OCI-LY1 (cell line): ENCODE results near the gene DOCK2.

Experiments
- H2AFZ ChIP-seq: fragments of 200-600 bp; sonication (generic), shearing (Covaris generic); 2 replicates; pipeline ENCODE4 v1.6.0; 2014; ENCODE audit warnings: antibody characterized with exemption, mild to moderate bottlenecking, low read length
- H3F3A ChIP-seq: fragments of 200-600 bp; sonication (generic), shearing (Covaris generic); 2 replicates; pipeline ENCODE4 v1.6.0; 2014; ENCODE audit warnings: mild to moderate bottlenecking, antibody characterized with exemption, low read length, moderate library complexity; ENCODE audit not compliant: insufficient read depth
- H3K27ac ChIP-seq: fragments of 200-600 bp; sonication (generic); 2 replicates; pipeline ENCODE4 v1.5.1; 2014; ENCODE audit warnings: low read length, mixed run types, mild to moderate bottlenecking, low read depth; ENCODE audit not compliant: poor library complexity, severe bottlenecking
- H3K27me3 ChIP-seq: fragments of 200-600 bp; sonication (generic); 2 replicates; pipeline ENCODE4 v1.6.0; 2014; ENCODE audit warnings: antibody characterized with exemption, mild to moderate bottlenecking, low read length, moderate library complexity; ENCODE audit not compliant: insufficient read depth
- H3K36me3 ChIP-seq: fragments of 200-600 bp; sonication (generic); 2 replicates; pipeline ENCODE4 v1.6.1; 2014; ENCODE audit warnings: mild to moderate bottlenecking, antibody characterized with exemption, low read length, moderate library complexity, mixed read lengths; ENCODE audit not compliant: insufficient read depth
- H3K4me1 ChIP-seq: fragments of 200-600 bp; sonication (generic); 2 replicates; pipeline ENCODE4 v1.5.1; 2014; ENCODE audit warnings: mild to moderate bottlenecking, low read length, moderate library complexity; ENCODE audit not compliant: insufficient read depth, severe bottlenecking
- H3K4me2 ChIP-seq: fragments of 200-600 bp; sonication (generic), shearing (Covaris generic); 2 replicates; pipeline ENCODE4 v1.6.1; 2014; ENCODE audit warnings: low read length
- H3K4me3 ChIP-seq: fragments of 200-600 bp; sonication (generic); 2 replicates; pipeline ENCODE4 v1.5.1; 2014; ENCODE audit warnings: low read length, low read depth, mild to moderate bottlenecking, mixed read lengths; ENCODE audit not compliant: poor library complexity, severe bottlenecking
- H3K79me2 ChIP-seq: fragments of 200-600 bp; shearing (Covaris generic); 2 replicates; pipeline ENCODE4 v1.6.1; 2016; ENCODE audit warnings: mixed run types, low read length, mixed read lengths; ENCODE audit not compliant: insufficient read depth
- H3K9ac ChIP-seq: fragments of 200-600 bp; sonication (generic), shearing (Covaris generic); 2 replicates; pipeline ENCODE4 v1.6.1; 2014; ENCODE audit warnings: mild to moderate bottlenecking, low read length, mixed read lengths
- H3K9me2 ChIP-seq: fragments of 200-600 bp; sonication (generic), shearing (Covaris generic); 2 replicates; pipeline ENCODE4 v1.6.1; 2014; ENCODE audit warnings: low read depth, mild to moderate bottlenecking, low read length, mixed read lengths
- H3K9me3 ChIP-seq: fragments of 200-600 bp; shearing (Covaris generic); 2 replicates; pipeline ENCODE4 v1.6.1; 2014; ENCODE audit warnings: low read length, mixed read lengths
- H4K20me1 ChIP-seq: fragments of 200-600 bp; sonication (generic), shearing (Covaris generic); 2 replicates; pipeline ENCODE4 v1.6.0; 2016; ENCODE audit warnings: mild to moderate bottlenecking, low read length; ENCODE audit not compliant: insufficient read depth
- CTCF ChIP-seq: fragments of 200-600 bp; sonication (generic), shearing (Covaris generic); IDR thresholded peaks from 2 replicates; pipeline ENCODE4 v1.5.1; 2017; ENCODE audit warnings: mild to moderate bottlenecking, antibody characterized with exemption, low read length, moderate library complexity, mixed read lengths
- EZH2 ChIP-seq: fragments of 200-600 bp; sonication (generic), shearing (Covaris generic); IDR thresholded peaks from 2 replicates; pipeline ENCODE4 v1.8.0; 2017; ENCODE audit warnings: borderline replicate concordance, mixed run types, mild to moderate bottlenecking, antibody characterized with exemption, low read length, moderate library complexity, mixed read lengths

The DOCK2 gene

DNA sequence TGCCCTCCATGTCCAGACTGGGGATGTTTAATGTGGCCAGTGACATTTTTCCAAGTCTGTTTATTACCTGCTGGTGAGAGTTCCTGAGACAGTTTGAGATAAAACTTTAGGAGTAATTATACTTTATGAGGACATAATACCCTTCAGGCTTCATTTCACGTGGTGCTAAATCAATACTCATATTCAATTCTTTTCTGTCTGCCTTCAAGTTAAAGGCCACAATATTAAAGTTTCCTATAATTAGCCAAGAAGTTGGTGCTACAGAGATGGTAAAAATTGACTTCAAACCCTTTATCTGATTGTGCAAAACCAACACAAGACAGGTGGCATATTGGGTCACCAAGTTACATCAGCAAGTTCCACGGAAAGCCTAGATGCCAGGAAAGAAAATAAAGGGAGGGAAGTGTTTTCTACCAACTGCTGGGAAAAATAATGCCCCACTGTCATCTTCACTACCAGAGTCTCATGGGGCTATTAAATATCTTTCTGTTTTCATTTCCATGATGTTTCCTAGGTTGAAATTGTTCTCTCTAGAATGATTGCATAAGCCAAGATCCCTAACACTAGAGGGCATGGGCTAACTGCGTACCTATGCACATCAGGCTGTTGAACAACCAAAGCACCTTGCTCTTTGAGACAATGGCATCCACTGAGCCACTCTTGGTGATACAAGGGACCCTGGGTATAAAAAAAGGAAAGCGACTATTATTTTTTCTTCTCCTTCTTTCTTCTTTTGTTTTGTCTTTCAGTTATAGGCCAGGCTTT, 274.6 kb downstream of the DOCK2 start:
- H3K4me3 ChIP-seq: no peak overlapping the region
- no peaks in the 10 kb centered on the region for H4K20me1 ChIP-seq
- no peaks in the 10 kb centered on the region for H3K4me1 ChIP-seq
- H2AFZ ChIP-seq: no peak overlapping the region
- no peaks in the 10 kb centered on the region for H3K9me2 ChIP-seq
- H3K79me2 ChIP-seq: no peaks in the 10 kb centered on the region
- H3K27ac ChIP-seq: no peak overlapping the region
- 0 out of 2 replicates have a peak, but pooled peaks cover 3% of the 10 kb centered on the region for H3K36me3 ChIP-seq
- H3K27me3 ChIP-seq: no peaks in the 10 kb centered on the region
- H3F3A ChIP-seq: no peaks in the 10 kb centered on the region
- H3K9me3 ChIP-seq: no peaks in the 10 kb centered on the region
- no peak overlapping the region for H3K9ac ChIP-seq
- TF ChIP-seq EZH2: no peak
- H3K4me2 ChIP-seq: no peak overlapping the region

DNA sequence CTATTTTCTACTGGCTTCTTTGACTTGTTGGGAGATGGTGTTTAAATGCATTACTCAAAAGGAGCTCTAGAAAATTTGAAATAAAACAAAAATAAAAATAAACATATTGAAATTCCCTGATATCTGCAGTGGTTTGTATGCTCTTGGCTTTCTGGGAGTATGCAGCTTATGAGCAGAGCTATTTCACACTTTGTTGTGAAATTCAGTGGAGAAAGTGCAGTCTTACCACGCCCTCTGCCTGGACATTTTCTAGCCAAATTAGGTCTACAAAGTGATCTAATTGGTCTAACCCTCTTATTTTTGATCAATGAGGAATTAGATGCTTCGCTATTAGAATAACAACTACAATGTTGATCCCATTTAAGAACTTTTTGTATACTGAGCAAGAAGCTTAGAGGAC, 276.4 kb downstream of the DOCK2 start:
- no peak overlapping the region for H3K4me2 ChIP-seq
- H3K9me2 ChIP-seq: no peaks in the 10 kb centered on the region
- H3K4me3 ChIP-seq: no peak overlapping the region
- no peaks in the 10 kb centered on the region for H4K20me1 ChIP-seq
- H3K79me2 ChIP-seq: no peaks in the 10 kb centered on the region
- no peak overlapping the region for H3K27ac ChIP-seq
- H3K9me3 ChIP-seq: no peaks in the 10 kb centered on the region
- no peak overlapping the region for H2AFZ ChIP-seq
- TF ChIP-seq EZH2 (no peak), CTCF (no peak)
- H3K27me3 ChIP-seq: no peaks in the 10 kb centered on the region
- no peak overlapping the region for H3K9ac ChIP-seq
- H3K36me3 ChIP-seq: 0 out of 2 replicates have a peak, but pooled peaks cover 3% of the 10 kb centered on the region
- H3K4me1 ChIP-seq: no peaks in the 10 kb centered on the region
- no peaks in the 10 kb centered on the region for H3F3A ChIP-seq

GRCh38 chr5:169914766-169915165, 277.7 kb downstream of the DOCK2 start:
- no peak overlapping the region for H3K27ac ChIP-seq

More at GRCh38 chr5:169914766-169915165, 277.7 kb downstream of the DOCK2 start:
- Histone ChIP-seq H3K4me3 (no peak overlapping the region), H3K4me1 (no peaks in the 10 kb centered on the region), H3K9me3 (no peaks in the 10 kb centered on the region), H4K20me1 (no peaks in the 10 kb centered on the region), H3K4me2 (no peak overlapping the region), H2AFZ (no peak overlapping the region), H3K79me2 (no peaks in the 10 kb centered on the region), H3K36me3 (0 out of 2 replicates have a peak, but pooled peaks cover 3% of the 10 kb centered on the region), H3F3A (no peaks in the 10 kb centered on the region), H3K9ac (no peak overlapping the region), H3K9me2 (no peaks in the 10 kb centered on the region), H3K27me3 (no peaks in the 10 kb centered on the region)
- no peak for TF ChIP-seq CTCF
